Cardiac muscle cell (in vitro differentiated cells and primary cell): ENCODE results near the gene RPRD1A. TPM values are rescaled to one million over a fixed set of nuclear protein-coding genes. Genes with fewer than 3 reads are reported as not detected.

Experiments used
- DNase-seq, 2 donors: peaks; one replicate each; pipeline versions ENCODE4 v3.0.0 to v3.0.0-alpha.2; 2010 to 2017; ENCODE audit warnings: low read depth in 1 of 2, low spot score in 1 of 2
- H3K27ac ChIP-seq: fragments of 200-600 bp; sonication (generic); 2 replicates; pipeline ENCODE4 v1.5.1; 2016
- H3K27me3 ChIP-seq: fragments of 200-600 bp; sonication (generic); 2 replicates; pipeline ENCODE4 v1.6.0; 2016; ENCODE audit warnings: control low read depth
- H3K36me3 ChIP-seq: fragments of 200-600 bp; sonication (generic); 2 replicates; pipeline ENCODE4 v1.5.1; 2016; ENCODE audit warnings: control low read depth
- H3K4me1 ChIP-seq: fragments of 200-600 bp; sonication (generic); 2 replicates; pipeline ENCODE4 v1.8.1; 2017; ENCODE audit warnings: low read depth, mild to moderate bottlenecking, mixed run types
- H3K4me3 ChIP-seq: fragments of 200-600 bp; sonication (generic); 2 replicates; pipeline ENCODE4 v1.5.1; 2016; ENCODE audit warnings: mild to moderate bottlenecking
- H3K9me3 ChIP-seq: fragments of 200-600 bp; sonication (generic); 2 replicates; pipeline ENCODE4 v1.5.1; 2017; ENCODE audit warnings: low read depth, mild to moderate bottlenecking, control low read depth
- CTCF ChIP-seq: IDR thresholded peaks from 2 replicates; pipeline ENCODE4 v1.5.1; 2012; ENCODE audit warnings: low read depth, mild to moderate bottlenecking, low read length
- polyA plus RNA-seq: library from polyadenylated mRNA; unstranded; fragments of >200 nt; fragmentation: Nextera tagmentation; extraction: Ambion mirVana; gene quantifications from 2 replicates; pipeline ENCODE4 v1.2.1, GENCODE V29; 2016
- total RNA-seq: library from RNA; depleted of rRNA; stranded (reverse); fragments of >200 nt; gene quantifications from 2 replicates; pipeline ENCODE4 v1.2.3, GENCODE V29; 2016

RPRD1A gene
- total and polyA plus RNA-seq, 2 experiments from 2014 or later = 29.5 to 89.3 TPM

GRCh38 chr18:36046898-36047297 lies 20.5 kb downstream of the RPRD1A start:
- no peak for DNase-seq
- Histone ChIP-seq H3K27ac (no peak overlapping the region), H3K9me3 (no peaks in the 10 kb centered on the region), H3K4me3 (no peak overlapping the region), H3K36me3 (no peaks in the 10 kb centered on the region), H3K4me1 (no peaks in the 10 kb centered on the region), H3K27me3 (no peaks in the 10 kb centered on the region)
- no peak for TF ChIP-seq CTCF

- H3K36me3 ChIP-seq = no peaks in the 10 kb centered on the region
- H3K4me3 ChIP-seq = no peak overlapping the region
- H3K9me3 ChIP-seq = no peaks in the 10 kb centered on the region
- no peaks in the 10 kb centered on the region for H3K4me1 ChIP-seq
- no peak for DNase-seq
- H3K27ac ChIP-seq = no peak overlapping the region
- no peak for TF ChIP-seq CTCF
- no peaks in the 10 kb centered on the region for H3K27me3 ChIP-seq
These were observed 21.9 kb downstream of the RPRD1A start for GRCh38 chr18:36045241-36045991.

- no peak overlapping the region for H3K27ac ChIP-seq
- H3K9me3 ChIP-seq = no peaks in the 10 kb centered on the region
- DNase-seq = no peak
- no peaks in the 10 kb centered on the region for H3K27me3 ChIP-seq
- no peak overlapping the region for H3K4me3 ChIP-seq
- TF ChIP-seq CTCF = no peak
- H3K4me1 ChIP-seq = no peaks in the 10 kb centered on the region
- no peaks in the 10 kb centered on the region for H3K36me3 ChIP-seq
These were observed 24.2 kb downstream of the RPRD1A start for GRCh38 chr18:36043153-36043552.

GRCh38 chr18:36041146-36041545 lies 26.2 kb downstream of the RPRD1A start:
- Histone ChIP-seq H3K27ac (no peak overlapping the region), H3K4me1 (no peaks in the 10 kb centered on the region), H3K4me3 (no peak overlapping the region), H3K27me3 (no peaks in the 10 kb centered on the region), H3K9me3 (no peaks in the 10 kb centered on the region), H3K36me3 (no peaks in the 10 kb centered on the region)
- DNase-seq = no peak
- TF ChIP-seq CTCF = no peak

GRCh38 chr18:36038102-36038663 lies 29.2 kb downstream of the RPRD1A start:
- Histone ChIP-seq H3K4me1 (no peaks in the 10 kb centered on the region), H3K9me3 (no peaks in the 10 kb centered on the region), H3K27ac (no peak overlapping the region), H3K27me3 (no peaks in the 10 kb centered on the region), H3K36me3 (no peaks in the 10 kb centered on the region), H3K4me3 (no peak overlapping the region)
- no peak for TF ChIP-seq CTCF
- no peak for DNase-seq
